Measurements from ENCODE around the gene PHEX.

PHEX gene

DNA sequence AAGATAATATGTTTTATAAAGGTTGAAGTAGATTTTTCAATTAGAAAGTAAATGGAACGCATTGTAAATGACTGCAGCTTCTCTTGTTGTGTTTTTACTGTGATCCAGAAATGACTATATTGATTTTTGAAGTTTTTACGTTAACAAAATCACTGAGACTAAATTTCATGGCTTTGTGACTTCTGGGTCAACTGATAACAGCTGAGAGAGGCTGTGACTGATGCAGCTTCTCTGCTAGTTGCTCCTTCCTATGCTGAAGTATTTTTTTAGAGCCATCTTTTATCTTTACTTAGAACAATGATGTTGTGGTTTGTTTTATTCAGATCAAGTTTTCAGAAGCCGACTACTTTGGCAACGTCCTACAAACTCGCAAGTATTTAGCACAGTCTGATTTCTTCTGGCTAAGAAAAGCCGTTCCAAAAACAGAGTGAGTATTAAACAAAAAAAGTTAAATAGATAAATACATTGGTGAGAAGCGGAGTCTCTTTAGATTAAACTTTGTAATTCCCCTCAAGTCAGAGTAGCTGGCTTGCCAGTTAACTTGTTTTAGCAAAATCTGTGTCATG lies 145.9 kb downstream of the PHEX start:
- Histone ChIP-seq H3K36me3 (ENCODE audit: insufficient read depth, low read length) (no peaks in the 10 kb centered on the region), H3K9me3 (ENCODE audit: low read depth, low read length) (no peaks in the 10 kb centered on the region), H3K9ac (ENCODE audit: insufficient read length) (no peak overlapping the region), H3K4me3 (no peak overlapping the region), H3K27ac (no peak overlapping the region)
- no peak for TF ChIP-seq FOXP2 (optimal IDR thresholded peaks at IDR 0.05; ENCODE audit: control extremely low read depth, extremely low read length, insufficient read depth)
- TF ChIP-seq POLR2AphosphoS5 (IDR thresholded peaks at IDR 0.05; ENCODE audit: borderline replicate concordance, low read depth, low read length), result no peak
- TF ChIP-seq EZH2 (IDR thresholded peaks at IDR 0.05), result no peak
- no peak for DNase-seq (ENCODE audit: low read depth, low spot score)

DNA sequence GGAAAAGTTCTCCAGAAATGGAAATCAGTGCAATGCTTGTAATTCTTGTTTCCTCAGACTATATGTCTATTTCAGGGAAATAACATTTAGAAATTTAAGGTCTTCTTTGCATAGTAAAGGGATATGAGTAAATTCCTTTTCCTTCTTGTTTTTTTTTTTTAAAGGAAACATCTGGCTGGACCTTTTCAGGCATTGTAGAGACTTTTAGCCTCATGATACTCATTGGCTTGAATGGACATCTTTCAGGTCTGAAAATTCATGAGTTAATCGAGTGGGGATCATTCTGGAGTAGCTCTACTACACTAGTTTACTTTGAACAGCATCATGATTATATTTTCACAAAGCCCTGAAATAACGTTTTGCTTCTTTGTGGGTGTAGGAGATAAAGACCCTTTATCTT lies 152.0 kb downstream of the PHEX start:
- H3K27ac ChIP-seq, result no peak overlapping the region

DNA sequence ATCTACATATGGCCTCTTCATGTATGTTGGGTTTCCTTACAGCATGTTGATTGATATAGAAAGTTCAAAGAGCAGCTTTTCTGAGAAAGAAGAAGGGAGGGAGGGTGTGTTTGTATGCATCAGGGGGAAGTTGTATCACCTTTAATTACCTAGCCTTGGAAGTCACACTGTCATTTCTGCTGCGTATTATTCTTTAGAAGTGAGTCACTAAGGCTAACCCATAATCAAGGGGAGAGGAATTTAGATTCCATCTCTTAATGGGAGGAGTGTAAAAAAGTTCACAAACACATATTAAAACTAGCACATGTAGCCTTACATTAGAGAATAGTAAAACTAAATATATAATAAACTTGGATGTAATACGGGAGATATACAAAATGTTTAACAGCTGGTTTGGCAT lies 154.0 kb downstream of the PHEX start:
- no peak overlapping the region for H3K4me3 ChIP-seq
- DNase-seq (ENCODE audit: low read depth, low spot score), result no peak
- H3K27ac ChIP-seq, result no peak overlapping the region
- H3K9ac ChIP-seq (ENCODE audit: insufficient read length), result no peak overlapping the region
- H3K36me3 ChIP-seq (ENCODE audit: insufficient read depth, low read length), result no peaks in the 10 kb centered on the region
- H3K9me3 ChIP-seq (ENCODE audit: low read depth, low read length), result no peaks in the 10 kb centered on the region
- TF ChIP-seq POLR2AphosphoS5 (IDR thresholded peaks at IDR 0.05; ENCODE audit: borderline replicate concordance, low read depth, low read length), result no peak
- no peak for TF ChIP-seq FOXP2 (optimal IDR thresholded peaks at IDR 0.05; ENCODE audit: control extremely low read depth, extremely low read length, insufficient read depth)
- TF ChIP-seq EZH2 (IDR thresholded peaks at IDR 0.05), result no peak

More for the DNA sequence above, 152.0 kb downstream of the PHEX start:
- TF ChIP-seq FOXP2 (optimal IDR thresholded peaks at IDR 0.05; ENCODE audit: control extremely low read depth, extremely low read length, insufficient read depth), result no peak
- TF ChIP-seq EZH2 (IDR thresholded peaks at IDR 0.05), result no peak
- no peaks in the 10 kb centered on the region for H3K9me3 ChIP-seq (ENCODE audit: low read depth, low read length)
- no peak overlapping the region for H3K9ac ChIP-seq (ENCODE audit: insufficient read length)
- H3K4me3 ChIP-seq, result no peak overlapping the region
- no peak for DNase-seq (ENCODE audit: low read depth, low spot score)
- H3K36me3 ChIP-seq (ENCODE audit: insufficient read depth, low read length), result no peaks in the 10 kb centered on the region

DNA sequence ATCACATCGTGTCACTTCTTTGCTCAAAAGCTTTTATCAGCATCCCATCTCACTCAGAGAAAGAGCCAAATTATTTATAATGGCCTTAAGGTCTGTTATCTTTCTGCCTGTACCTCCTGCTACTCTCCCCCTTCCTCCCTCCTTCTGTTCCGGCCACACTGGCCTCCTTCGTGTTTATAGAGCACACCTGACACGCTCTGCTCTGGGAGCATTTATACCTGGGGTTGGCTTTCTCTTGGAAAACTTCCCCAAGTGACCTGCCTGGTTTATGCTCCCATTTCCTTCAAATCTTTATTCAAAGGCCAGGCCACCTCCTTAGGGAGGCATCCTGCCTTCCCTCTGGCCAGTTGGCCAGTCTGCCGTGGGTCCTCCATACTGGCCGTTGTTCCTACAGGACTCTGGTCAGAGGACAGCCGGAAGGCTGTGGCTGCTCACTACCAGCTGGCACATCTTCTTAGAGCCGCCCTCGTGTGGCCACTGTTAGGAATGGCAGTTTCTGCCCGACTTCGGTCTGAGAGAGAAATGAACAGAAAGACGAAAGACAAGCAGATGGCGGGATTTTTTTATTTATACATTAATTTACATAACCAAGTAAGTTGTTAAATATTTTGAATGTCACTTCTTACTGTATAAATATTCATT lies 160.4 kb downstream of the PHEX start:
- Histone ChIP-seq H3K9me3 (ENCODE audit: low read depth, low read length) (no peaks in the 10 kb centered on the region), H3K4me3 (no peak overlapping the region), H3K36me3 (ENCODE audit: insufficient read depth, low read length) (no peaks in the 10 kb centered on the region), H3K9ac (ENCODE audit: insufficient read length) (no peak overlapping the region), H3K27ac (no peak overlapping the region)
- TF ChIP-seq POLR2AphosphoS5 (IDR thresholded peaks at IDR 0.05; ENCODE audit: borderline replicate concordance, low read depth, low read length), result no peak
- TF ChIP-seq EZH2 (IDR thresholded peaks at IDR 0.05), result no peak
- TF ChIP-seq FOXP2 (optimal IDR thresholded peaks at IDR 0.05; ENCODE audit: control extremely low read depth, extremely low read length, insufficient read depth), result no peak
- no peak for DNase-seq (ENCODE audit: low read depth, low spot score)

DNA sequence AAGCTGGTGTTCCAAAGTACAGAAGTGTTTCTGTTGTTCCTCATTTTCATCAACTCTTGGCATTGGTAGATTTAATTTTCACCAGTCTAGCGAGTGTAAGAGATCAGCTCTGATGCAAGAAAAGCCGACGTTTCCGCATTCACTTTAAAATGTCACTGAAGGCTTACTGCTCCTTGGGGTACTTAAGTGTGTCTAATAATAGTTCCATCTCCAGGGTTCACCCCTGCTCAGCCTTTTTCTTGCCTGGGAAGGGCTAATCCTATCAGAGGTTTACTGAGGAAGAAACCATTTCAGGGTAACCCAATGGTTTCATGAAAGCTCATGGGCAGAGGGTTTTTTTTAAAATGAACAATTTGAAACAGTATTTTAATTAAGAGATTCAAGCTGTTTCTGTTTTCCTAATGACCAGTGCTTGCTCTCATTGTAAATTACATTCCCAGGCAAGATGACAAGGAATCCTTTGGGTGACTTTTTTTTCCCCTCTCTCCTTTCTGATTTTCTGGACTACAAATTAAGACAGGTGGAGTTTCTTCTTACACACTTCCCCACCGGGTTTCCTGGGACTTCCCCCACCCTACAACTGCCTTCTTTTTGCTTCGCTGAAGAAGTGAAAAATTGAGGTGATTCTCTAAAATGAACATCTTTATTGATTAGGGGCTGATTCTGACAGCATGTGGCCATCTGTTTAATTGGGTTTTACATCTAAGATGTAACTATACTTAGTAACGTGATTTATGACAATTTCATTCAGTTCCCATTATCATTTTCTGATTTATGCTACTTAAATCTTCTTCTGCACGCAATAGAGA lies 161.9 kb downstream of the PHEX start:
- DNase-seq (ENCODE audit: low read depth, low spot score), result no peak
- Histone ChIP-seq H3K4me3 (no peak overlapping the region), H3K9ac (ENCODE audit: insufficient read length) (no peak overlapping the region), H3K27ac (0 out of 2 replicates have a peak overlapping the region, but pooled peaks have one; percentile 26), H3K9me3 (ENCODE audit: low read depth, low read length) (no peaks in the 10 kb centered on the region), H3K36me3 (ENCODE audit: insufficient read depth, low read length) (no peaks in the 10 kb centered on the region)
- no peak for TF ChIP-seq POLR2AphosphoS5 (IDR thresholded peaks at IDR 0.05; ENCODE audit: borderline replicate concordance, low read depth, low read length)
- TF ChIP-seq FOXP2 (optimal IDR thresholded peaks at IDR 0.05; ENCODE audit: control extremely low read depth, extremely low read length, insufficient read depth), result no peak

DNA sequence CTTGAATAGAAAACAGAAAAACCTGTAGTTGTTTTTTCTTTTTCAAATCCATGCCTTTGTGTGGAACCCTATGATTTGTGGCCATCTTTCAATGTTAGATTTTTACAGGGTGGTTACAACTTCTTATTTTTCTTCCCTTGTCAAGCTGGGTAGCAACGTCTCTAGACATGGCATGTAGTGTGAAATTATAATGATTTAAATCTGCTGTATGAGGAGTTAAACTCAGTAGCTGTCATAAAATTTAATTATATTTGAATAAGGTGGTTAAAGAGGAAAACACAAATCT lies 162.5 kb downstream of the PHEX start:
- Histone ChIP-seq H3K27ac (0 out of 2 replicates have a peak overlapping the region, but pooled peaks have one; percentile 26), H3K9ac (ENCODE audit: insufficient read length) (no peak overlapping the region), H3K36me3 (ENCODE audit: insufficient read depth, low read length) (no peaks in the 10 kb centered on the region), H3K4me3 (no peak overlapping the region), H3K9me3 (ENCODE audit: low read depth, low read length) (0 out of 2 replicates have a peak, but pooled peaks cover 2% of the 10 kb centered on the region)
- no peak for TF ChIP-seq POLR2AphosphoS5 (IDR thresholded peaks at IDR 0.05; ENCODE audit: borderline replicate concordance, low read depth, low read length)
- no peak for TF ChIP-seq EZH2 (IDR thresholded peaks at IDR 0.05)
- TF ChIP-seq FOXP2 (optimal IDR thresholded peaks at IDR 0.05; ENCODE audit: control extremely low read depth, extremely low read length, insufficient read depth), result no peak
- no peak for DNase-seq (ENCODE audit: low read depth, low spot score)

DNA sequence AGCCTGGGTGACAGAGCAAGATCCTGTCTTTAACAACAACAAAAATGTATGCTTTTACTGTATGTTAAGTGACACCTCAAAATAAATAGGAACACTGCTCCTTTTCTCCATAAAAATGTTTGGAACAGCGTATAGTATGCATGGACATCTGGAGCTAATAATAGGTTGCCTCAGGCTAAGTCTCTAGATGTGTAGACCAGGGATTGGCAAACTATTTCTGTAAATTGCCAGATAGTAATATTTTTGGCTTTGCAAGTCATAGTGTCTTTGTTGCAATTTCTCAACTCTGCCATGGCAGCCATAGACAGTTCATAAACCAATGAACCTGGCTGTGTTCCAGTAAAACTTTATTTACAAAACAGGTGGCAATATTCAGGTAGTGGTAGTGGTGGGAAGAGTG lies 164.0 kb downstream of the PHEX start:
- peak overlapping the region; percentile 1; the same call in 1 of the 2 replicates for H3K4me3 ChIP-seq
- H3K9me3 ChIP-seq (ENCODE audit: low read depth, low read length), result 0 out of 2 replicates have a peak, but pooled peaks cover 2% of the 10 kb centered on the region
- H3K27ac ChIP-seq, result peak overlapping the region; percentile 89
- peak; percentile 85 for DNase-seq (ENCODE audit: low read depth, low spot score)
- H3K9ac ChIP-seq (ENCODE audit: insufficient read length), result no peak overlapping the region
- H3K36me3 ChIP-seq (ENCODE audit: insufficient read depth, low read length), result no peaks in the 10 kb centered on the region
- TF ChIP-seq POLR2AphosphoS5 (IDR thresholded peaks at IDR 0.05; ENCODE audit: borderline replicate concordance, low read depth, low read length), result no peak
- no peak for TF ChIP-seq FOXP2 (optimal IDR thresholded peaks at IDR 0.05; ENCODE audit: control extremely low read depth, extremely low read length, insufficient read depth)
- TF ChIP-seq EZH2 (IDR thresholded peaks at IDR 0.05), result no peak

DNA sequence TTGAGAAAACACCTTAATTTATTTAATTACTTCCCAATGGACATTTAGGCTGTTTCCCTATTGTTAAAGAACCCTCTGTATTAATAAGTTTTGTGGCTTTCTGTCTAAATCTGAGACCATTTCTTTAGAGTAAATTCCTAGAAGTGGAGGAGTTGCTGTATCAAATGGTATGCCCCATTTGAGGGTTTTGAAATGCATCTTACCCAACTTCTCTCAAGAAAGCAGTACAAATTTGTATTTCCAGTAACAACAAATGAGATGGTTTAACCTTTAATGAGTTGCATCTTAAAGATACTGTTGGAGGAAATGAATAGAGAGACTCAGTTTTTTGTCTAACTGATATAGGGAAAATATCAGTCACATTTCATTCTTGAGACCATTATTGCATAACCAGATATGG lies 170.1 kb downstream of the PHEX start:
- no peak overlapping the region for H3K4me3 ChIP-seq

More for the DNA sequence above, 170.1 kb downstream of the PHEX start:
- Histone ChIP-seq H3K9me3 (ENCODE audit: low read depth, low read length) (0 out of 2 replicates have a peak, but pooled peaks cover 2% of the 10 kb centered on the region), H3K36me3 (ENCODE audit: insufficient read depth, low read length) (no peaks in the 10 kb centered on the region), H3K9ac (ENCODE audit: insufficient read length) (no peak overlapping the region), H3K27ac (no peak overlapping the region)
- no peak for TF ChIP-seq EZH2 (IDR thresholded peaks at IDR 0.05)
- no peak for TF ChIP-seq POLR2AphosphoS5 (IDR thresholded peaks at IDR 0.05; ENCODE audit: borderline replicate concordance, low read depth, low read length)
- no peak for TF ChIP-seq FOXP2 (optimal IDR thresholded peaks at IDR 0.05; ENCODE audit: control extremely low read depth, extremely low read length, insufficient read depth)
- DNase-seq (ENCODE audit: low read depth, low spot score), result no peak
